CD4-positive, alpha-beta T cell (primary cell): Measurements from ENCODE around the gene THTPA. TPM values are rescaled to one million over a fixed set of nuclear protein-coding genes. Genes with fewer than 3 reads are reported as not detected.

Source experiments
- ATAC-seq: fragments of 200-7000 bp; cut with Tn5 transposase; one replicate; pipeline ENCODE4 v1.10.0; 2022; ENCODE audit warnings: mild to moderate bottlenecking; ENCODE audit not compliant: poor library complexity
- CTCF ChIA-PET: fragments of 350-600 bp; sonication (Branson Sonifier 250); formaldehyde crosslinking; loops from one replicate; lab custom pipeline; 2021; ENCODE audit warnings: antibody characterized with exemption, inconsistent platforms; lab: Charles Lee
- POLR2A ChIA-PET: fragments of 350-600 bp; sonication (Branson Sonifier 250); formaldehyde crosslinking; loops from one replicate; lab custom pipeline; 2021; ENCODE audit warnings: antibody characterized with exemption, inconsistent platforms; lab: Charles Lee
- DNase-seq, 14 experiments: peaks; one replicate each; pipeline ENCODE4 v3.0.0-alpha.2; 2013 to 2020; ENCODE audit warnings: mixed read lengths in 2 of 14
- H3K27ac ChIP-seq, 2 donors: one replicate each; pipeline versions ENCODE4 v1.5.1 to v1.7.0; 2013; ENCODE audit warnings: low read length in 2 of 2, low read depth in 1 of 2, mild to moderate bottlenecking in 1 of 2
- H3K27me3 ChIP-seq, 2 experiments: 1 replicate in 1 of 2; 2 replicates in 1 of 2; pipeline versions ENCODE4 v1.6.1 to v1.7.0; 2013; ENCODE audit warnings: low read length in 2 of 2, control low read depth in 1 of 2, mild to moderate bottlenecking in 1 of 2, moderate library complexity in 1 of 2; ENCODE audit not compliant: insufficient read depth in 2 of 2, control insufficient read depth in 1 of 2
- H3K36me3 ChIP-seq: one replicate; pipeline ENCODE4 v1.6.1; 2013; ENCODE audit warnings: low read length, control low read depth; ENCODE audit not compliant: insufficient read depth
- H3K4me1 ChIP-seq: one replicate; pipeline ENCODE4 v1.6.1; 2013; ENCODE audit warnings: low read length, control low read depth; ENCODE audit not compliant: insufficient read depth
- H3K4me3 ChIP-seq: one replicate; pipeline ENCODE4 v1.5.1; 2013; ENCODE audit warnings: mild to moderate bottlenecking, low read length, moderate library complexity
- H3K9me3 ChIP-seq, 2 experiments: 1 replicate in 1 of 2; 2 replicates in 1 of 2; pipeline versions ENCODE4 v1.6.1 to v1.7.0; 2013; ENCODE audit warnings: low read length in 2 of 2, mild to moderate bottlenecking in 2 of 2, control low read depth in 1 of 2, moderate library complexity in 1 of 2; ENCODE audit not compliant: control insufficient read depth in 1 of 2, insufficient read depth in 1 of 2
- H3K27ac Mint-ChIP-seq: one replicate; pipeline ENCODE4 v1.8.0; 2020; ENCODE audit warnings: mixed read lengths
- H3K27me3 Mint-ChIP-seq: one replicate; pipeline ENCODE4 v1.8.0; 2021; ENCODE audit warnings: mixed read lengths
- H3K36me3 Mint-ChIP-seq: one replicate; pipeline ENCODE4 v1.8.0; 2021; ENCODE audit warnings: low read depth, mixed read lengths
- H3K4me1 Mint-ChIP-seq: one replicate; pipeline ENCODE4 v1.8.0; 2021; ENCODE audit warnings: low read depth, mixed read lengths
- H3K4me3 Mint-ChIP-seq: one replicate; pipeline ENCODE4 v1.8.0; 2020; ENCODE audit warnings: mild to moderate bottlenecking, mixed read lengths
- H3K9me3 Mint-ChIP-seq: one replicate; pipeline ENCODE4 v1.8.0; 2020; ENCODE audit warnings: mixed read lengths
- CTCF ChIP-seq: fragments of 200-600 bp; IDR thresholded peaks from one replicate; pipeline ENCODE4 v1.8.0; 2022; ENCODE audit warnings: antibody characterized with exemption, mild to moderate bottlenecking
- intact Hi-C, 2 experiments: fragments of 100-400 bp; cut with DNase I in 1 of 2; cut with micrococcal nuclease in 1 of 2; formaldehyde crosslinking; loops; one replicate each; pipeline versions ENCODE4 v1.15.1 to v1.9.0; 2023 to 2025; cut with DNase I, micrococcal nuclease
- total RNA-seq, 174 experiments: library from RNA in 2 of 174; stranded (reverse) in 2 of 174; gene quantifications; one replicate each; pipeline ENCODE4 v1.2.3 and lab custom pipeline; 2021 to 2026

Gene THTPA
- total RNA-seq, 2 experiments from 2014 or later, result 13.0 to 13.4 TPM

GRCh38 chr14:23568600-23569331, 12.7 kb downstream of the THTPA start:
- Histone ChIP-seq H3K27ac (no peak overlapping the region), H3K9me3 (no peaks in the 10 kb centered on the region), H3K36me3 (peaks cover 24% of the 10 kb centered on the region), H3K27me3 (no peaks in the 10 kb centered on the region), H3K4me1 (peaks cover 40% of the 10 kb centered on the region), H3K4me3 (no peak overlapping the region)
- Mint-ChIP-seq H3K27me3 (peaks cover 17% of the 10 kb centered on the region), H3K27ac (peak overlapping the region; percentile 96), H3K9me3 (no peaks in the 10 kb centered on the region), H3K36me3 (peaks cover 33% of the 10 kb centered on the region), H3K4me1 (peaks cover 41% of the 10 kb centered on the region), H3K4me3 (peak overlapping the region; percentile 99)
- ATAC-seq (no peak), DNase-seq (peak in 4 of 14 experiments; percentile 19 to 54 (median 44))
- ChIA-PET CTCF (interaction anchor here (1.0 kb wide), 1 partner anchor 9 kb away, joined by 6 read pairs; no protein-coding TSS in a partner anchor), POLR2A (interaction anchor here (1.1 kb wide), 1 partner anchor 94 kb away, joined by 3 read pairs; no protein-coding TSS in a partner anchor)
- intact Hi-C loops, result loop anchor here in 1 of 2 experiments (5.0 to 10.0 kb wide), 3 partner anchors 474 to 874 kb away; partner anchors contain the start of genes ACIN1, C14orf119, DCAF11 and NRL
- TF ChIP-seq CTCF, result no peak

GRCh38 chr14:23569443-23570151, 13.5 kb downstream of the THTPA start:
- POLR2A ChIA-PET, result interaction anchor here (1.1 kb wide), 1 partner anchor 95 kb away, joined by 3 read pairs; no protein-coding TSS in a partner anchor

More at GRCh38 chr14:23569443-23570151, 13.5 kb downstream of the THTPA start:
- CTCF ChIA-PET, result no interaction called here
- peaks cover 34% of the 10 kb centered on the region for H3K4me1 ChIP-seq
- no peak overlapping the region for H3K27ac ChIP-seq
- Mint-ChIP-seq H3K27me3 (peaks cover 20% of the 10 kb centered on the region), H3K36me3 (peaks cover 24% of the 10 kb centered on the region), H3K4me1 (peaks cover 33% of the 10 kb centered on the region), H3K27ac (peak overlapping the region; percentile 96), H3K9me3 (no peaks in the 10 kb centered on the region), H3K4me3 (no peak overlapping the region)
- H3K9me3 ChIP-seq, result no peaks in the 10 kb centered on the region
- intact Hi-C loops, result loop anchor here in 1 of 2 experiments (5.0 to 10.0 kb wide), 3 partner anchors 475 to 873 kb away; partner anchors contain the start of genes ACIN1, C14orf119, DCAF11 and NRL
- H3K36me3 ChIP-seq, result peaks cover 16% of the 10 kb centered on the region
- ATAC-seq, result no peak
- peaks cover under 1% of the 10 kb centered on the region in 2 experiments for H3K27me3 ChIP-seq
- no peak for DNase-seq
- TF ChIP-seq CTCF, result no peak
- no peak overlapping the region for H3K4me3 ChIP-seq
